Measurements from ENCODE around the gene MYO3B.

Gene MYO3B

GRCh38 chr2:170553748-170554147, 375.8 kb downstream of the MYO3B start:
- H3K27ac ChIP-seq: peak overlapping the region; percentile 85; the same call in 1 of the 2 replicates
- ChIA-PET CTCF (no interaction called here), POLR2A (ENCODE audit: low non-redundant PET) (no interaction called here)
- TF ChIP-seq, protein P1, sequence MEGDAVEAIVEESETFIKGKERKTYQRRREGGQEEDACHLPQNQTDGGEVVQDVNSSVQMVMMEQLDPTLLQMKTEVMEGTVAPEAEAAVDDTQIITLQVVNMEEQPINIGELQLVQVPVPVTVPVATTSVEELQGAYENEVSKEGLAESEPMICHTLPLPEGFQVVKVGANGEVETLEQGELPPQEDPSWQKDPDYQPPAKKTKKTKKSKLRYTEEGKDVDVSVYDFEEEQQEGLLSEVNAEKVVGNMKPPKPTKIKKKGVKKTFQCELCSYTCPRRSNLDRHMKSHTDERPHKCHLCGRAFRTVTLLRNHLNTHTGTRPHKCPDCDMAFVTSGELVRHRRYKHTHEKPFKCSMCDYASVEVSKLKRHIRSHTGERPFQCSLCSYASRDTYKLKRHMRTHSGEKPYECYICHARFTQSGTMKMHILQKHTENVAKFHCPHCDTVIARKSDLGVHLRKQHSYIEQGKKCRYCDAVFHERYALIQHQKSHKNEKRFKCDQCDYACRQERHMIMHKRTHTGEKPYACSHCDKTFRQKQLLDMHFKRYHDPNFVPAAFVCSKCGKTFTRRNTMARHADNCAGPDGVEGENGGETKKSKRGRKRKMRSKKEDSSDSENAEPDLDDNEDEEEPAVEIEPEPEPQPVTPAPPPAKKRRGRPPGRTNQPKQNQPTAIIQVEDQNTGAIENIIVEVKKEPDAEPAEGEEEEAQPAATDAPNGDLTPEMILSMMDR (conservative IDR thresholded peaks at IDR 0.05; ENCODE audit: low read depth): no peak
- no peak for DNase-seq (ENCODE audit: low spot score)

- TF ChIP-seq, protein P1 (conservative IDR thresholded peaks at IDR 0.05; ENCODE audit: low read depth): no peak
- peak overlapping the region; percentile 85 for H3K27ac ChIP-seq
- peak; percentile 72 for DNase-seq (ENCODE audit: low spot score)
- POLR2A ChIA-PET (ENCODE audit: low non-redundant PET): no interaction called here
- CTCF ChIA-PET: interaction anchor here (0.6 to 0.7 kb wide), 2 partner anchors 64 to 845 kb away, joined by 3 to 4 read pairs; no protein-coding TSS in a partner anchor
Measured at GRCh38 chr2:170554278-170554955, 376.5 kb downstream of the MYO3B start.

- no peak for DNase-seq (ENCODE audit: low spot score)
- no peak overlapping the region for H3K27ac ChIP-seq
- ChIA-PET POLR2A (ENCODE audit: low non-redundant PET) (no interaction called here), CTCF (interaction anchor here (0.6 kb wide), 1 partner anchor 79 kb away, joined by 3 read pairs; no protein-coding TSS in a partner anchor)
- TF ChIP-seq, protein P1 (conservative IDR thresholded peaks at IDR 0.05; ENCODE audit: low read depth): no peak
Measured at GRCh38 chr2:170562928-170563327, 385.0 kb downstream of the MYO3B start.

DNA sequence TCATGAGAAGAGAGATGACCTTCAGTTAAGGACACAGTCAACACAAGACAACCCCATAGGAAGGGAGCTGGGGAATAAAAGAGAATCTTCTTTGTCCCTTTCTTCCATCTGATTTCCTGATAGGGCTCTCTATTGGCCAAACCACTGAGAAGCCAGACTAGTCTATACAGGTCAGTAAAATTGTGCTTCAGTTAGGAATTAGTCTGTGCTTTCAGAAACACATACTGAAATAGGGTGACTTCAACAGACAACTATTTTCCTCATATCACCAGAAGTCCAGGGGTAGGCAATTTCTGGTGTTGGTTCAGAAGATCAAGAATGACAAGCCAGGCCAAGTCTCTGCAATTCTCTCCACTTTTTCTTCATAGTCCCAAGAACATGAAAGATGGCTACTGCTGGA, 385.5 kb downstream of the MYO3B start:
- no peak for DNase-seq (ENCODE audit: low spot score)
- POLR2A ChIA-PET (ENCODE audit: low non-redundant PET): no interaction called here
- TF ChIP-seq, protein P1 (conservative IDR thresholded peaks at IDR 0.05; ENCODE audit: low read depth): no peak
- H3K27ac ChIP-seq: no peak overlapping the region
- CTCF ChIA-PET: interaction anchor here (0.6 kb wide), 1 partner anchor 627 kb away, joined by 3 read pairs; no protein-coding TSS in a partner anchor

DNA sequence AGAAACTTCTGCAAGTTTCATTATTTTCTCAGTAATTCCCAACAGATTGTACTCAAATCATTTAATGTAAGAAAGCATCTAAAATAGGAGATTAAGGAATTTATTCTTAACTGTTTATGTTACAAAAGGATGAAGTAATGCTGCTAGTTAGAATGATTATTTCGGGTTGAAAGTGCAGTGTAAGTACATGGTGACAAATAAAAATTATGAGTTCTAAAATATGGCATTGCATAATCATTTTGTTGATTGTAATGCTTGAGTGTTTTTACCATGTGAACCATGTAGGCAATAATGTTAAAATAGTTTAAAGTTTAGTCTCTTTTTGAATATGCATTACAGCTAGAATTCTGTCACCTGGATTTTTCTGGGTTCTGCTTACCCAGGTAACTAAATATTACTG, 388.2 kb downstream of the MYO3B start:
- TF ChIP-seq, protein P1 (conservative IDR thresholded peaks at IDR 0.05; ENCODE audit: low read depth): no peak
- no peak for DNase-seq (ENCODE audit: low spot score)
- POLR2A ChIA-PET (ENCODE audit: low non-redundant PET): no interaction called here
- CTCF ChIA-PET: no interaction called here
- H3K27ac ChIP-seq: no peak overlapping the region

DNA sequence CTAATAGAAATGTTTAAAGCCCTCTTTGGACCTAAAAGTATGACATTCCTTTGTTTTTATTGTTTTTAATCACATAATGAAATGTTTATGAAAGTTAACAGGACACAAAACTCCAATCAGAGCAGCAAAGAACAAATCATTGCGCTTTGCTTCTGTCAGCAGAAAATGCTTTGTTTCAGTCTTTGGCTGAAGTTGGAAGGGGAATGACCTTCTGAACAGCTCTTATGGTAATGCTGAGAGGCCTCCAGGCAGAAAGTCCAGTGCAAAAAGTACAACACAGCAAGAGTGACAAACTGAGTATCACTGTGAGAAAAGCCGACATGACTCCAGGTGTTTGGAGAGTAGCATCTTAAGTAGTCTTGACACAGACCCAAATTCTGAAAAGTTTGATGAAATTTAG, 389.5 kb downstream of the MYO3B start:
- TF ChIP-seq, protein P1 (conservative IDR thresholded peaks at IDR 0.05; ENCODE audit: low read depth): no peak
- CTCF ChIA-PET: no interaction called here
- no peak for DNase-seq (ENCODE audit: low spot score)
- H3K27ac ChIP-seq: no peak overlapping the region
- POLR2A ChIA-PET (ENCODE audit: low non-redundant PET): no interaction called here

All from RWPE1 (cell line).